Gastroesophageal sphincter (tissue), 4 donors: ENCODE results near the gene ZNF3. TPM values are rescaled to one million over a fixed set of nuclear protein-coding genes. Genes with fewer than 3 reads are reported as not detected.

Source experiments
- ATAC-seq: fragments of 150-250 bp; one replicate; pipeline ENCODE4 v1.9.1; 2016; ENCODE audit warnings: mild to moderate bottlenecking, moderate library complexity
- H3K27ac ChIP-seq, 4 donors: fragments of 200-600 bp; sonication (generic) in 3 of 4; 1 replicate in 3 of 4; 2 replicates in 1 of 4; pipeline ENCODE4 v1.5.1; 2016 to 2019
- H3K27me3 ChIP-seq: fragments of 200-600 bp; sonication (generic); one replicate; pipeline ENCODE4 v1.5.1; 2019
- H3K36me3 ChIP-seq, 2 donors: fragments of 200-600 bp; sonication (generic); one replicate each; pipeline ENCODE4 v1.5.1; 2019; ENCODE audit warnings: control low read depth in 1 of 2
- H3K4me1 ChIP-seq, 3 donors: fragments of 200-600 bp; sonication (generic); 1 replicate in 2 of 3; 2 replicates in 1 of 3; pipeline ENCODE4 v1.5.1; 2016 to 2019; ENCODE audit warnings: control low read depth in 2 of 3
- H3K4me3 ChIP-seq, 2 donors: fragments of 200-600 bp; sonication (generic); one replicate each; pipeline ENCODE4 v1.5.1; 2019; ENCODE audit warnings: mild to moderate bottlenecking in 1 of 2, moderate library complexity in 1 of 2
- H3K9me3 ChIP-seq, 3 donors: fragments of 200-600 bp; sonication (generic); one replicate each; pipeline ENCODE4 v1.5.1; 2017 to 2019; ENCODE audit warnings: control low read depth in 2 of 3
- EP300 ChIP-seq: sonication (generic); formaldehyde crosslinking; IDR thresholded peaks from one replicate; pipeline ENCODE4 v1.6.1; 2017; ENCODE audit warnings: antibody characterized with exemption, mild to moderate bottlenecking
- POLR2A ChIP-seq, 2 donors: fragments of 450-650 bp; IDR thresholded peaks; one replicate each; pipeline ENCODE4 v1.6.1; 2017; ENCODE audit warnings: antibody characterized with exemption in 2 of 2, mild to moderate bottlenecking in 2 of 2, moderate library complexity in 1 of 2
- POLR2AphosphoS5 ChIP-seq: sonication (generic); formaldehyde crosslinking; IDR thresholded peaks from one replicate; pipeline ENCODE4 v1.6.1; 2017; ENCODE audit warnings: antibody characterized with exemption
- WGBS, 2 donors: methylation state at CpG; one replicate each; pipeline ENCODE4 v1.1.5; 2018; ENCODE audit warnings: low coverage in 1 of 2; 5-methylcytosine and 5-hydroxymethylcytosine counted together
- total RNA-seq, 4 donors: library from RNA; depleted of rRNA; stranded (reverse); fragments of >200 nt; gene quantifications; one replicate each; pipeline ENCODE4 v1.1.0, GENCODE V29; 2016
- TF ChIP-seq, protein P1 (sequence below), 4 experiments: fragments of 200-600 bp in 2 of 4; fragments of 450-650 bp in 2 of 4; sonication (generic) in 1 of 4; IDR thresholded peaks; one replicate each; pipeline ENCODE4 v1.5.1; 2017 to 2019; ENCODE audit warnings: antibody characterized with exemption in 4 of 4, mild to moderate bottlenecking in 2 of 4, moderate library complexity in 2 of 4

The ZNF3 gene
- total RNA-seq, 4 donors from 2014 or later, result 18.9 to 30.2 (median 20.6) TPM

GRCh38 chr7:100057006-100057405, 24.5 kb downstream of the ZNF3 start:
- H3K27ac ChIP-seq, result no peak overlapping the region

DNA sequence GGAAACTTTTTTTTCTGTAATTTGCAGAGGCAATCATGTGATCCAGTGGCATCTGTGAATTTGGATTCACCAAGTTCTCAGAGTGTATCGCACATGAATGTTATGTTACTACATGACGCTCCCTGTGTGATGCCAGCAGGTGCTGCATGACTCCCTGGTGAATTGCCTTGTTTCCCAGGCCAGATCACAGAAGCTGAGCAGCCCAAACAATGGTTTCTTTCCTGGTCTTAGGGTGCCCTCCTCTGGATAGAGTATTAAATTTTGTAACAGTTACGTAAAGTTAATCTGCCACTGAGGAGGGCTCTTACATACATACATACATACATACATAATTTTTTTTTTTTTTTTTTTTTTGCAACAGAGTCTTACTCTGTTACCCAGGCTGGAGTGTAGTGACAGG, 28.3 kb downstream of the ZNF3 start:
- no peak overlapping the region for H3K4me3 ChIP-seq
- H3K27ac ChIP-seq, result no peak overlapping the region
- TF ChIP-seq, protein P1, sequence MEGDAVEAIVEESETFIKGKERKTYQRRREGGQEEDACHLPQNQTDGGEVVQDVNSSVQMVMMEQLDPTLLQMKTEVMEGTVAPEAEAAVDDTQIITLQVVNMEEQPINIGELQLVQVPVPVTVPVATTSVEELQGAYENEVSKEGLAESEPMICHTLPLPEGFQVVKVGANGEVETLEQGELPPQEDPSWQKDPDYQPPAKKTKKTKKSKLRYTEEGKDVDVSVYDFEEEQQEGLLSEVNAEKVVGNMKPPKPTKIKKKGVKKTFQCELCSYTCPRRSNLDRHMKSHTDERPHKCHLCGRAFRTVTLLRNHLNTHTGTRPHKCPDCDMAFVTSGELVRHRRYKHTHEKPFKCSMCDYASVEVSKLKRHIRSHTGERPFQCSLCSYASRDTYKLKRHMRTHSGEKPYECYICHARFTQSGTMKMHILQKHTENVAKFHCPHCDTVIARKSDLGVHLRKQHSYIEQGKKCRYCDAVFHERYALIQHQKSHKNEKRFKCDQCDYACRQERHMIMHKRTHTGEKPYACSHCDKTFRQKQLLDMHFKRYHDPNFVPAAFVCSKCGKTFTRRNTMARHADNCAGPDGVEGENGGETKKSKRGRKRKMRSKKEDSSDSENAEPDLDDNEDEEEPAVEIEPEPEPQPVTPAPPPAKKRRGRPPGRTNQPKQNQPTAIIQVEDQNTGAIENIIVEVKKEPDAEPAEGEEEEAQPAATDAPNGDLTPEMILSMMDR (IDR thresholded peaks at IDR 0.05), result peak in 3 of 4 experiments; percentile 17 to 37 (median 36)
- TF ChIP-seq EP300, result no peak
- no peaks in the 10 kb centered on the region for H3K27me3 ChIP-seq
- H3K36me3 ChIP-seq, result peaks cover 0 to 35% of the 10 kb centered on the region in 2 donors
- ATAC-seq, result no peak
- H3K9me3 ChIP-seq, result no peaks in the 10 kb centered on the region
- H3K4me1 ChIP-seq, result peaks cover 0 to 49% (median 5%) of the 10 kb centered on the region in 3 donors
- WGBS, 2 donors, result 44 to 100% methylated on average over 1 to 3 of the region's 3 CpGs

More at GRCh38 chr7:100057006-100057405, 24.5 kb downstream of the ZNF3 start:
- Histone ChIP-seq H3K4me3 (no peak overlapping the region), H3K4me1 (peaks cover 0 to 20% (median 0%) of the 10 kb centered on the region in 3 donors), H3K36me3 (peaks cover 0 to 70% of the 10 kb centered on the region in 2 donors), H3K27me3 (no peaks in the 10 kb centered on the region), H3K9me3 (no peaks in the 10 kb centered on the region)
- no peak for ATAC-seq
- no peak for TF ChIP-seq EP300
- TF ChIP-seq POLR2A (IDR thresholded peaks at IDR 0.05), result no peak
- TF ChIP-seq, protein P1 (IDR thresholded peaks at IDR 0.05), result no peak
- WGBS, 2 donors, result 87 to 94% methylated on average over 3 to 5 of the region's 10 CpGs

DNA sequence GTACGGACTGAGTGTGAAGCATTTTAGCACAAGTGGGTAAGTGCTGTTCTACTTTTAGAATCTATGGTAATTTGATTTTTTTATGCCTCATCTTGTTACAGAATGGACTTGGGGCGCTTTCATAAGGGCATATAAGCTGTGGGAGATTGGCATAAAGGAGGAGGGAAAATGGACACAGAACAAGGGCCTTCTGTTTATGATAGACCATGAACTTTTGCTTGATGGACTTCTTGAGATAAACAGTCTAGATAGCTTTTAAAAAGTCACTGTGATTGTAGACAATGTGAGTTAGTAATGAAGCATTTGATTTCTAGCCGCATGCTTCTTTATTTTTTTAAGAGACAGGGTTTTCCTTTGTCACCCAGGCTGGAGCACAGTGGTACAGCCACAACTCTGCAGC, 29.9 kb downstream of the ZNF3 start:
- no peak overlapping the region for H3K4me3 ChIP-seq
- no peaks in the 10 kb centered on the region for H3K9me3 ChIP-seq
- ATAC-seq, result no peak
- 70 to 81% methylated on average over 3 of the region's 3 CpGs for WGBS, 2 donors
- TF ChIP-seq POLR2AphosphoS5 (no peak), POLR2A (IDR thresholded peaks at IDR 0.05) (no peak), EP300 (no peak)
- TF ChIP-seq, protein P1 (IDR thresholded peaks at IDR 0.05), result no peak
- no peak overlapping the region for H3K27ac ChIP-seq
- H3K27me3 ChIP-seq, result no peaks in the 10 kb centered on the region
- peaks cover 0 to 19% of the 10 kb centered on the region in 2 donors for H3K36me3 ChIP-seq
- peaks cover 0 to 49% (median 5%) of the 10 kb centered on the region in 3 donors for H3K4me1 ChIP-seq

DNA sequence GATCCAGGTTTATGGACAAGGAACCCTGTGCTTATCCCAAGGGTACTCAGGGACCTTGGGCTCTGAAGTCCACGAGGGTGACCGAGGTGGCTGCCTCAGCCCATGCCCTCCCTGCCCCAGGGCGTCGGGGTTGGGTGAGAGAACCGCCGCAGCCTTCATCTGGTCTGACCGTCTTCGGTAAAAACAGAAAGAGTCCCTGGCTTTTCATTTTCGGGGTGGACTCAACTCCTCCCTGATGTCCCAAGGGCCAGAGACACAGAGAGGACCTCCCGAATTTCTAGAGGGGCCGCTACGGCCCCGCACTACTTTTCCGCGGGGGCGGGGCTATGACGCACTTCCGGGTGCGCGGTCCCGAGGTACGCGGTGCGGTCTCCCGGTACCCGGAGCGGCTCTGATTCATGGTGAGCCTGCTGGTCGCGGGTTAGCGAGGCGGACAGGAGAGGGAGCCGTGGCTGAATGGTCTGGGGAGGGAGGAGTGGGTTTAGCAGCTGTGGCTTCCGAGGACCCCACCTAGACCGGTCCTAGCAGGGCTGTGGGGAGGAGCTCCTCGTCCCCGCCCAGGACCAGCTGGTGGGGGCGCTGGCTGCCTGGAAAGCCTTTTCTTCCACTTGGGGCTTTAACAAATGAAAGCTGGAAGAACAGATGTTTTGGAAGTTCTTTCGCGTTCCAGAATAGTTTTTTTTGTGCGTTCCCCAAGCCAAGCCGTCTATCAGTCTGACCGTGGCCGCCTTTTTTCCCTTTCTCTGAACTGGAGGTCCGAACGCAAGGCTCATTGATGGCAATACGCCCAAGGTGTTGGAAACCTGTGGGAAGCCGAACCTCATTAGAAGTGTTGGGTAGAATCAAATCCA, 31.9 kb downstream of the ZNF3 start, which contains the start of gene ZSCAN21:
Gene ZSCAN21, plus strand, starts transcription at position 334 of the 851 bp plus-strand sequence. CDS start 7,233 bp downstream, outside the sequence.
- peak; percentile 97 for ATAC-seq
- WGBS, 2 donors, result 0% methylated on average over 10 of the region's 47 CpGs

More for the DNA sequence above, 31.9 kb downstream of the ZNF3 start, which contains the start of gene ZSCAN21:
- Histone ChIP-seq H3K27ac (peak within 1 kb of the TSS; percentile 62 to 99 (median 94)), H3K4me3 (peak within 1 kb of the TSS; percentile 49 to 87), H3K4me1 (peaks cover 0 to 49% (median 5%) of the 10 kb centered on the region in 3 donors), H3K36me3 (peaks cover 0 to 12% of the 10 kb centered on the region in 2 donors), H3K27me3 (no peaks in the 10 kb centered on the region), H3K9me3 (no peaks in the 10 kb centered on the region)
- TF ChIP-seq POLR2AphosphoS5 (peak; percentile 96), POLR2A (IDR thresholded peaks at IDR 0.05) (peak; percentile 80 to 87), EP300 (no peak)
- TF ChIP-seq, protein P1 (IDR thresholded peaks at IDR 0.05), result peak in 2 of 4 experiments; percentile 30 to 48
